ENCODE results near the gene DRC1.

DNA sequence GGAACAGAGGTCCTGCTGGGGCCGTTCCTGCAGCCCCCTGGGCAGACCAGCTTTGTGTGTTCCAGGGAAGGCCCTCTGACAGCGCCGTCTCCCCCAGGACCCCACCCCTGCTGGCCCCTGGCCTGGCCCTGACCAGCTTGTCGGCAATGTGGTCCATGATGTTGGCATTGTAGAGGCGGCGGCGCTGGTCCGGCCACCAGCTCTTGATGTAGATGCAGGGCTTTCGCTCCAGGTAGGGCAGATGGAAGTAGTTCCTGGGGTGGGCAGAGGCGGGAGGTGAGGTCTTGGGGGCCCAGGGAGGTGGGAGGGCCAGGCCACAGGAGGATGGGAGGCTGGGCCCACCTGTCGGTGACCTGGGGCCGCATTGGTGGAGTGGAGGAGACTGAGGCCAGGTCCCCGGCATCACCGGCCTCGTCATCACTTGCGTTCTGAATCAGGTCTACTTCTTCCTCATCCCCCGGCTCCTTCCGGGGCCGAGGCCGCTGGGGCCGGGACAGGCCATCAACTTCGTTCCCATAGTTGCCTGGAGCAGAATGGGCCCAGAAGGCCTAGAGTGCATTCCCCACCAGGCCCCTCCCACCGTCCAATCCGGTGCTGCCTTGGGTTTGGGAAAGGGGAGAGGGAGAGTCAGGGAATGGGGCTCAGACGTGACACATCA is 77.5 kb downstream of the DRC1 start:
- TF ChIP-seq, protein P1, sequence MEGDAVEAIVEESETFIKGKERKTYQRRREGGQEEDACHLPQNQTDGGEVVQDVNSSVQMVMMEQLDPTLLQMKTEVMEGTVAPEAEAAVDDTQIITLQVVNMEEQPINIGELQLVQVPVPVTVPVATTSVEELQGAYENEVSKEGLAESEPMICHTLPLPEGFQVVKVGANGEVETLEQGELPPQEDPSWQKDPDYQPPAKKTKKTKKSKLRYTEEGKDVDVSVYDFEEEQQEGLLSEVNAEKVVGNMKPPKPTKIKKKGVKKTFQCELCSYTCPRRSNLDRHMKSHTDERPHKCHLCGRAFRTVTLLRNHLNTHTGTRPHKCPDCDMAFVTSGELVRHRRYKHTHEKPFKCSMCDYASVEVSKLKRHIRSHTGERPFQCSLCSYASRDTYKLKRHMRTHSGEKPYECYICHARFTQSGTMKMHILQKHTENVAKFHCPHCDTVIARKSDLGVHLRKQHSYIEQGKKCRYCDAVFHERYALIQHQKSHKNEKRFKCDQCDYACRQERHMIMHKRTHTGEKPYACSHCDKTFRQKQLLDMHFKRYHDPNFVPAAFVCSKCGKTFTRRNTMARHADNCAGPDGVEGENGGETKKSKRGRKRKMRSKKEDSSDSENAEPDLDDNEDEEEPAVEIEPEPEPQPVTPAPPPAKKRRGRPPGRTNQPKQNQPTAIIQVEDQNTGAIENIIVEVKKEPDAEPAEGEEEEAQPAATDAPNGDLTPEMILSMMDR (IDR thresholded peaks at IDR 0.05), result no peak
- TF ChIP-seq POLR2AphosphoS5 (IDR thresholded peaks at IDR 0.05), result no peak
- TF ChIP-seq EP300 (IDR thresholded peaks at IDR 0.05), result no peak

All from esophagus muscularis mucosa (tissue), 4 donors.